Measurements from ENCODE around the gene RNF145.

DNA sequence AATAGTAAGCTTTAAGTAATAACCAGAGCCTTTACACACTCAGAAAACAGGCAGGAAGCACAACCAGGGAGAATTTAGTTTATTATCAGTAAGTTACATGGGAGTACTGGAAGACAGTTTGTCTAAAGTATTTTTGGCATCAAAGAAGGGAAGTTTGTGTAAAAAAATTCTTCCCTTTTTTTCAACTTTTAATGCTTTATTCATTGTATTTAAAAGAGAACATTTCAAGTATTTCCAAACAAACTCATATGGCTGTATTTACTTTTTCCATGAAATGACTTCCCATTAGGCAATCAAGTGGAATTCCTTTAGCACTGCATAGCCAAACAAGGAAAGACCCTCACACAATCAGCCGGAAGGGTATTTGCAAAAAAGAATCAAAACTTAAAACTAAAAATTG, 26.7 kb downstream of the RNF145 start:
- TF ChIP-seq, protein P1, sequence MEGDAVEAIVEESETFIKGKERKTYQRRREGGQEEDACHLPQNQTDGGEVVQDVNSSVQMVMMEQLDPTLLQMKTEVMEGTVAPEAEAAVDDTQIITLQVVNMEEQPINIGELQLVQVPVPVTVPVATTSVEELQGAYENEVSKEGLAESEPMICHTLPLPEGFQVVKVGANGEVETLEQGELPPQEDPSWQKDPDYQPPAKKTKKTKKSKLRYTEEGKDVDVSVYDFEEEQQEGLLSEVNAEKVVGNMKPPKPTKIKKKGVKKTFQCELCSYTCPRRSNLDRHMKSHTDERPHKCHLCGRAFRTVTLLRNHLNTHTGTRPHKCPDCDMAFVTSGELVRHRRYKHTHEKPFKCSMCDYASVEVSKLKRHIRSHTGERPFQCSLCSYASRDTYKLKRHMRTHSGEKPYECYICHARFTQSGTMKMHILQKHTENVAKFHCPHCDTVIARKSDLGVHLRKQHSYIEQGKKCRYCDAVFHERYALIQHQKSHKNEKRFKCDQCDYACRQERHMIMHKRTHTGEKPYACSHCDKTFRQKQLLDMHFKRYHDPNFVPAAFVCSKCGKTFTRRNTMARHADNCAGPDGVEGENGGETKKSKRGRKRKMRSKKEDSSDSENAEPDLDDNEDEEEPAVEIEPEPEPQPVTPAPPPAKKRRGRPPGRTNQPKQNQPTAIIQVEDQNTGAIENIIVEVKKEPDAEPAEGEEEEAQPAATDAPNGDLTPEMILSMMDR (IDR thresholded peaks at IDR 0.05; ENCODE audit: low read length) = no peak
- no peak for TF ChIP-seq EZH2 (IDR thresholded peaks at IDR 0.05; ENCODE audit: borderline replicate concordance, low read length)

Measured in OCI-LY1 (cell line).